Gastroesophageal sphincter (tissue), 4 donors: ENCODE measurements around the gene MBD2. TPM values are rescaled to one million over a fixed set of nuclear protein-coding genes. Genes with fewer than 3 reads are reported as not detected.
"Not testable (repeated sequence)": the region's sequence is repeated elsewhere in the genome, so short reads cannot be mapped to it uniquely, and the experiment has no call there.

Experiments used
- ATAC-seq: fragments of 150-250 bp; one replicate; pipeline ENCODE4 v1.9.1; 2016; ENCODE audit warnings: mild to moderate bottlenecking, moderate library complexity
- H3K27ac ChIP-seq, 4 donors: fragments of 200-600 bp; sonication (generic) in 3 of 4; 1 replicate in 3 of 4; 2 replicates in 1 of 4; pipeline ENCODE4 v1.5.1; 2016 to 2019
- H3K27me3 ChIP-seq: fragments of 200-600 bp; sonication (generic); one replicate; pipeline ENCODE4 v1.5.1; 2019
- H3K36me3 ChIP-seq, 2 donors: fragments of 200-600 bp; sonication (generic); one replicate each; pipeline ENCODE4 v1.5.1; 2019; ENCODE audit warnings: control low read depth in 1 of 2
- H3K4me1 ChIP-seq, 3 donors: fragments of 200-600 bp; sonication (generic); 1 replicate in 2 of 3; 2 replicates in 1 of 3; pipeline ENCODE4 v1.5.1; 2016 to 2019; ENCODE audit warnings: control low read depth in 2 of 3
- H3K4me3 ChIP-seq, 2 donors: fragments of 200-600 bp; sonication (generic); one replicate each; pipeline ENCODE4 v1.5.1; 2019; ENCODE audit warnings: mild to moderate bottlenecking in 1 of 2, moderate library complexity in 1 of 2
- H3K9me3 ChIP-seq, 3 donors: fragments of 200-600 bp; sonication (generic); one replicate each; pipeline ENCODE4 v1.5.1; 2017 to 2019; ENCODE audit warnings: control low read depth in 2 of 3
- EP300 ChIP-seq: sonication (generic); formaldehyde crosslinking; IDR thresholded peaks from one replicate; pipeline ENCODE4 v1.6.1; 2017; ENCODE audit warnings: antibody characterized with exemption, mild to moderate bottlenecking
- POLR2A ChIP-seq, 2 donors: fragments of 450-650 bp; IDR thresholded peaks; one replicate each; pipeline ENCODE4 v1.6.1; 2017; ENCODE audit warnings: antibody characterized with exemption in 2 of 2, mild to moderate bottlenecking in 2 of 2, moderate library complexity in 1 of 2
- POLR2AphosphoS5 ChIP-seq: sonication (generic); formaldehyde crosslinking; IDR thresholded peaks from one replicate; pipeline ENCODE4 v1.6.1; 2017; ENCODE audit warnings: antibody characterized with exemption
- WGBS, 2 donors: methylation state at CpG; one replicate each; pipeline ENCODE4 v1.1.5; 2018; ENCODE audit warnings: low coverage in 1 of 2; 5-methylcytosine and 5-hydroxymethylcytosine counted together
- total RNA-seq, 4 donors: library from RNA; depleted of rRNA; stranded (reverse); fragments of >200 nt; gene quantifications; one replicate each; pipeline ENCODE4 v1.1.0, GENCODE V29; 2016
- TF ChIP-seq, protein P1 (sequence below), 4 experiments: fragments of 200-600 bp in 2 of 4; fragments of 450-650 bp in 2 of 4; sonication (generic) in 1 of 4; IDR thresholded peaks; one replicate each; pipeline ENCODE4 v1.5.1; 2017 to 2019; ENCODE audit warnings: antibody characterized with exemption in 4 of 4, mild to moderate bottlenecking in 2 of 4, moderate library complexity in 2 of 4

Gene MBD2
- total RNA-seq, 4 donors from 2014 or later = 29.5 to 48.5 (median 36.1) TPM

DNA sequence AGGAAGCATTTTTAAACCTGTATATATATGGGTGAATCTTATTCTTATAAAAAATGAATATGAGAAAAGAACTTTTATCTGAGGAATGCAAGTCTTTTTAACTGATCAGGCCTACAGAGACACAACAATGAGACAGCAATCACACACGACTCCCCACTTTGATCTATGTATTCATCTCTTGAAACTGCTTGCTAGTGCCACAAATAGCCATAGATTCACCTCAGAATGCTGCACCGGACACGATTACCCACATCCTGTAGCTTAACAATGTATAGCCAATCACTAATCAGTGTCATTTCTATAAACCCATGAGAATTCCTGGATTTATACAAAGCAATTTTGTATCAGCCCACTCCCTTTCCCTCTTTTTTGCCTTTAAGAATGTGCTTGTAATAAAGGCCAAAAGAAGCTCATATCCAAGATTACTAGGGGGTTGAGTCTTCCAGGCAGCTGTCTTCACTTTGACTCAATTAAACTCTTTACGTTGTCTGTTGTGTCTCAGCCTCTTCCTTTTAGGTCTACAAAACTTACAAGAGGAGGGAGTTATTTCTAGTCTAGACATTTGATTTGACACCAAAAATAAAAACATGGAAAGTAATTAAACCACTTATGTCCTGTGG is 94.9 kb downstream of the MBD2 start:
- WGBS, 2 donors = 70 to 80% methylated on average over 4 of the region's 4 CpGs
- Histone ChIP-seq H3K27me3 (no peaks in the 10 kb centered on the region), H3K4me1 (no peaks in the 10 kb centered on the region), H3K27ac (no peak overlapping the region), H3K36me3 (no peaks in the 10 kb centered on the region), H3K4me3 (no peak overlapping the region), H3K9me3 (no peaks in the 10 kb centered on the region)
- ATAC-seq = no peak
- TF ChIP-seq POLR2A (IDR thresholded peaks at IDR 0.05) = no peak
- TF ChIP-seq POLR2AphosphoS5 = no peak
- no peak for TF ChIP-seq EP300
- TF ChIP-seq, protein P1, sequence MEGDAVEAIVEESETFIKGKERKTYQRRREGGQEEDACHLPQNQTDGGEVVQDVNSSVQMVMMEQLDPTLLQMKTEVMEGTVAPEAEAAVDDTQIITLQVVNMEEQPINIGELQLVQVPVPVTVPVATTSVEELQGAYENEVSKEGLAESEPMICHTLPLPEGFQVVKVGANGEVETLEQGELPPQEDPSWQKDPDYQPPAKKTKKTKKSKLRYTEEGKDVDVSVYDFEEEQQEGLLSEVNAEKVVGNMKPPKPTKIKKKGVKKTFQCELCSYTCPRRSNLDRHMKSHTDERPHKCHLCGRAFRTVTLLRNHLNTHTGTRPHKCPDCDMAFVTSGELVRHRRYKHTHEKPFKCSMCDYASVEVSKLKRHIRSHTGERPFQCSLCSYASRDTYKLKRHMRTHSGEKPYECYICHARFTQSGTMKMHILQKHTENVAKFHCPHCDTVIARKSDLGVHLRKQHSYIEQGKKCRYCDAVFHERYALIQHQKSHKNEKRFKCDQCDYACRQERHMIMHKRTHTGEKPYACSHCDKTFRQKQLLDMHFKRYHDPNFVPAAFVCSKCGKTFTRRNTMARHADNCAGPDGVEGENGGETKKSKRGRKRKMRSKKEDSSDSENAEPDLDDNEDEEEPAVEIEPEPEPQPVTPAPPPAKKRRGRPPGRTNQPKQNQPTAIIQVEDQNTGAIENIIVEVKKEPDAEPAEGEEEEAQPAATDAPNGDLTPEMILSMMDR (IDR thresholded peaks at IDR 0.05) = no peak

DNA sequence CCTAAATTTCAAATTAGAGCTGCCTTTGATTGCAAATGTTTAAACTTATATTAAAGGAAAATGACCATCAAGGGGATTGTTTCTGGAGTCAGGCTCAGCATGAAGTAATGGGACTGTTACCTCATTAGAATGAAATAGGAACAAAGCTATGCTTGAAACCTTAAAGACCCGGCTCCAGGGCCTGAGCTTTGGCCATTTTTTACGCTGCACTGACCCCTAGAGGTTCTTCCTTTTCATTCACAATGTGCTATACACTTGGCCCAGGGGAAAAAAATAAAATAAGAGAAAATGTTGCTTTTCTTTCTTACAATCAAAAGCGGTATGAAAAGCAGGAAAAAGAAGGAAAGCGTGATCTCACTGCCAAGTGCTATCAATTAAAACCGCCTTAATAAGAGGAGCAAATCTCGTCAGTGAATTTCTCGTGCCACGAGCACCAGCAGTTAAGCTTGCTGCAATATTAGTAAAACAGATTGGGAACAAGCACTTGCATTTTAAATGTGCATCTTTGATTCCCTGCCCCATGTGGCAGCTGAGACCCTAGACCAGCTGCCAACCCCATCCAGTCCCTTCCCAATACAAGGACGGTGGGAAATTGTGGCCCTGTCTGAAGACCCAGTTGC is 96.6 kb downstream of the MBD2 start:
- peak; percentile 43 for ATAC-seq
- 51 to 69% methylated on average over 8 to 9 of the region's 9 CpGs for WGBS, 2 donors
- no peaks in the 10 kb centered on the region for H3K4me1 ChIP-seq

DNA sequence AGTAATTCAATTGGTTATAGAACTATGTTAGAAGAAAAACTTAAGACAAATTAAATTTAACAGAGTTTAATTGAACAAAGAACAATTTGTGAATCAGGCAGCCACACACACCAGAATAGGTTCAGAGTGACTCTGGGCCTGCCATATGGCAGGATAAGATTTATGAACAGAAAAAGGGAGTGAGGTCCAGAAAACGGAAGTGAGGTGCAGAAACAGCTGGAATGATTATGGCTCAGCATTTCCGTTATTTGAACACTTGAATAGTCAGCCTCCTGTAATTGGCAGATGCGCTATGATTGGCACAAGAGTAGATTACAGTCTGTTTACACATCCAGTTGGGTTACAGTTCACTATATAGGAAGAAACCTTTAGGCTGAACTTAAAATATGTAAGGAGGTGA is 99.0 kb downstream of the MBD2 start:
- TF ChIP-seq, protein P1 (IDR thresholded peaks at IDR 0.05) = no peak
- TF ChIP-seq EP300 (no peak), POLR2AphosphoS5 (no peak), POLR2A (IDR thresholded peaks at IDR 0.05) (no peak)
- ATAC-seq = no peak
- H3K4me3 ChIP-seq = no peak overlapping the region
- 73 to 80% methylated on average over 3 of the region's 3 CpGs for WGBS, 2 donors
- H3K27ac ChIP-seq = no peak overlapping the region
- no peaks in the 10 kb centered on the region for H3K36me3 ChIP-seq
- no peaks in the 10 kb centered on the region for H3K9me3 ChIP-seq
- H3K4me1 ChIP-seq = no peaks in the 10 kb centered on the region
- H3K27me3 ChIP-seq = no peaks in the 10 kb centered on the region

More for the DNA sequence above, 96.6 kb downstream of the MBD2 start:
- H3K4me3 ChIP-seq = no peak overlapping the region
- no peaks in the 10 kb centered on the region for H3K9me3 ChIP-seq
- no peaks in the 10 kb centered on the region for H3K27me3 ChIP-seq
- no peak for TF ChIP-seq POLR2A (IDR thresholded peaks at IDR 0.05)
- TF ChIP-seq, protein P1 (IDR thresholded peaks at IDR 0.05) = peak in 2 of 4 experiments; percentile 12 to 41
- no peaks in the 10 kb centered on the region for H3K36me3 ChIP-seq
- H3K27ac ChIP-seq = no peak overlapping the region

DNA sequence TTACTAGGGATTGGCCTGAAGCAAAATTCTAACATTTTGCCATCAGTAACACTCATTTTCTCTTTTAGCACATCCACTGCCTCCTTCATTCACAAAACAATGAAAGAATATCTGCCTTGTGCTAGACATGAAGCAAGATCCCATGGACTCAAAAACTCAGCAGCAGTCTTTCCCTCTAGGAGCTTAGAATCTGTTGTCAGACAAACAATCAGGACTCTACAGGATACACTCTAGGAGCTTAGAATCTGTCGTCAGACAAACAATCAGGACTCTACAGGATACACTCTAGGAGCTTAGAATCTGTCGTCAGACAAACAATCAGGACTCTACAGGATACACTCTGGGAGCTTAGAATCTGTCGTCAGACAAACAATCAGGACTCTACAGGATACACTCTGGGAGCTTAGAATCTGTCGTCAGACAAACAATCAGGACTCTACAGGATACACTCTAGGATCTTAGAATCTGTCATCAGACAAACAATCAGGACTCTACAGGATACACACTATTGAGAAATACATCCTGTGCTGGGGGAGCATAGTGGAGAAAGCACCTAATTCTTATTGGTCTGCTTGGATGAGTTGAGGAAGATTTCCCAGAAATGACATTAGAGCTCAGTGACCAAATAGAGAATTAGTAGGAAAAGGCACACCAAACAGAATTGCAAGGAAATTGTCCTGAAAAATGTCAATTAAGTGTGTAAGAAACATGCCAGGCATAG is 100.6 kb downstream of the MBD2 start:
- 73 to 80% methylated on average over 1 to 3 of the region's 4 CpGs for WGBS, 2 donors

DNA sequence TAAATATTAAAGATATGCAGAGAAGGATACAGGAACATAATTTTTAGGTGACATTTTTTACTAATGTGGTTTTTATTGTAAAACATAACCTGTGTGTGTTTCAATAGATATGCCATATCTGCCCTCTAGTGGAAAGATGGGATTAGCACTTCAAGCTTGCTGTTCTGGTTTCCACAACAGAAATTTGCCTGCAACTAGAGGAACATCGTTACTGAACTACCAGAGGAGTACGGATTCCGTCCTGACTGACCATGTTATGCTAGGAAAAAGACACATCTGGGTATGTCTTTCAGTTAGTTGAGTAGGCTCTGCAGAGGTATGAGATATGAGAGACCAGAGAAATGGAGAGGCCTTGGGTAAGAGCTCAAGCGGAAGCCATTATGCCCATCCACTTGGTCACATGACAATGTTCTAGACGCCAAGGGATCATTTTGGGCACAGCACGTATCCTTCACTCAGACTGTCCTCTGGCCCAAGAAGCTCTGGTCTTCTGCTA is 104.9 kb downstream of the MBD2 start:
- no peaks in the 10 kb centered on the region for H3K9me3 ChIP-seq
- H3K27me3 ChIP-seq = no peaks in the 10 kb centered on the region
- 14 to 26% methylated on average over 4 to 6 of the region's 6 CpGs for WGBS, 2 donors
- no peaks in the 10 kb centered on the region for H3K36me3 ChIP-seq
- no peak for TF ChIP-seq POLR2AphosphoS5
- TF ChIP-seq, protein P1 (IDR thresholded peaks at IDR 0.05) = peak; percentile 50 to 71 (median 57)
- H3K4me3 ChIP-seq = no peak overlapping the region
- no peaks in the 10 kb centered on the region for H3K4me1 ChIP-seq
- ATAC-seq = no peak
- no peak overlapping the region for H3K27ac ChIP-seq

More for the DNA sequence above, 100.6 kb downstream of the MBD2 start:
- H3K36me3 ChIP-seq, H3K27me3 ChIP-seq, H3K9me3 ChIP-seq, H3K4me3 ChIP-seq, H3K4me1 ChIP-seq, H3K27ac ChIP-seq, ATAC-seq: not testable (repeated sequence)
